Raji (cell line): Measurements from ENCODE around the gene PLCL1.

Source experiments
- POLR2A ChIP-seq: IDR thresholded peaks from 2 replicates; pipeline ENCODE4 v1.6.1; 2011; ENCODE audit warnings: low read depth, low read length, control low read depth; ENCODE audit not compliant: insufficient read depth

PLCL1 gene

DNA sequence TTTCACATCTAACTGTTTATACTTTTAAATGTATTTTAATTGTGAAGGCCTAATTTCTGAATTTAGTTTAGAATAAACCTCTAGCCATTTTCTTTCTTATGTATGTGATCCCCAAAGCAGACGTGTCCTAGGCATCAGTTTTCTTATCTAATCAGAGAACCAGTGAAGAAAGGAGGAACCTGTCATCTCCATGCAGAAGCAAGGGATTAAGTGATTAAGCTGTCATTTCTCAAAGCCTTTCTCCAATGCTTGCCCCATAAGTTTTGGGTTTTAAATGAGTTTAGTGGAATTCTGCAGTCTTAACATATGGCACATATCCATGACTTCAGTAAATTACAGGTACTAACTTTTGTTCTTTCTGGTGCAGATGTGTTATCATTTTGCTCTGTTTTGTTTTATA lies 190.4 kb downstream of the PLCL1 start:
- no peak for TF ChIP-seq POLR2A

DNA sequence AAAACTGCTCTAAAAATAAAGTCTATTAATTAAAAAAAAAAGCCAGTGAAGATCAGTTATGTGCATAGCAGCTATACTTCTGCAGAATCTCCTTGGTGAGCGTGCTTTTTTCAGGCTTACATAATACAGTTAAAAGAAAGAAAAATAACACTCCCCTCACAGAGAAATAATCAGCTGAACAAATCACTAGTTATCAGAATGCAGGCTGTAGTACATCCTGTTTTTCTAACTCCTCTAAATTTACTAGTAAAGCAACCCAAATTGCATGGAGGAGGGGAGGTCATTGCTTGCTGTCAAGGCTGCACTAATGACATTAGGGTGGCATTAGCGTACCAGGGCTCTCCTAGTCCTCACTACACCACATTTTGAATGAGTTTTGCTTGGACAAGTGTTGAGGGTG lies 192.2 kb downstream of the PLCL1 start:
- no peak for TF ChIP-seq POLR2A

GRCh38 chr2:197997083-197997541 lies 192.7 kb downstream of the PLCL1 start:
- no peak for TF ChIP-seq POLR2A

- TF ChIP-seq POLR2A: no peak
Measured at GRCh38 chr2:197998702-197999101, 194.3 kb downstream of the PLCL1 start.

DNA sequence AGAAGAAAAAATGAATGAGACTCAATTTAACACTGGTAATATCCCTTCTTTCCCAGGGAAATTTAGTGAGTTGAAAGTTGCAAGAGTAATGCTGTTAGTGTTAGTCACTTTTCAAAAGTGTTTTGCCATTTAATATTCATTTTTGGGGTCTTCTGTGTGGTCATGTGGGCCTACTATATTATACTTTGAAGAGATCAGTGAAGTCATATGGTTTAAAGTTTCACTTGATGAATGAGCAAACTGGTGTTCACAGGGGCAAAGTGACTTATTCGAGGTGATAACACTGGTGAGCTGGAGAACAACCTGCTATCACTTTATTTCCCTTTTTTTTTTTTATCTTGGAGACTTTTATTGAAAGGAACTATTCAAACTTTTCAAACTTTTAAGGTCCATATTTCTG lies 196.0 kb downstream of the PLCL1 start:
- no peak for TF ChIP-seq POLR2A

GRCh38 chr2:198004173-198004572 lies 199.8 kb downstream of the PLCL1 start:
- no peak for TF ChIP-seq POLR2A

GRCh38 chr2:198004921-198005829 lies 200.8 kb downstream of the PLCL1 start:
- TF ChIP-seq POLR2A: no peak

DNA sequence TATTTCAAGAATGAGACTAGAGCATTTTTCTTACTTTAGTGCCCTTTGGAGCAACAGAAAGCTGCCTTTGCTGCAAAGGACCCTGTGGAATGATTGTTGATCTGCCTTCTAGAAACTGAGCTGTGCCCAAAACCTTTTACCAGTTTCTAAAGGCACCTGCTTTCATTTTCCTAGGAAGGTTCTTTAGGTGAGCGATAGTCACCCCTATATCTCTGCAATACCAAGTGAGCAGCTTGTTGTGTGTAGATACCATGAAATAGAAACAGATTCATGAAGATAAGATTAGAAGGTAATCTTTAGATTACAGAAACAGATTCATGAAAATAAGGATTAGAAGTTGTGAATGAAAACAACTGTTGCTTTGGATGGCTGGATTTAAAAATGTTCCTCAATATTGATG lies 202.3 kb downstream of the PLCL1 start:
- no peak for TF ChIP-seq POLR2A

DNA sequence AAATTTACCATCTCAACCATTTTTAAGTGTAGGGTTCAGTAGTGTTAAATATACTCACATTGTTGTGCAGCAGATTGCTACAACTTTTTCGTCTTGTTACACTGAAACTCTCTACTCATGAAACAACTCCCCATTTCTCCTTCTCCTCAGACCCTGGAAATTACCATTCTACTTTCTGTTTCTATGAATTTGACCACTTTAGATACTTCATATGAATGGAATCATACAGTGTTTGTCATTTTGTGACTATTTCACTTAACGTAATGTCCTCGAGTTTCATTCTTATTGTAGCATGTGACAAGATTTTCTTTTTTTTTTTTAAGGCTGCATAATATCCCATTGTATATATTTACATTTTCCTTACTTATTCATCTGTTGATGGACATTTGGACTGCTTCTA lies 203.8 kb downstream of the PLCL1 start:
- TF ChIP-seq POLR2A: no peak

- no peak for TF ChIP-seq POLR2A
Measured at GRCh38 chr2:198012025-198012424, 207.6 kb downstream of the PLCL1 start.

DNA sequence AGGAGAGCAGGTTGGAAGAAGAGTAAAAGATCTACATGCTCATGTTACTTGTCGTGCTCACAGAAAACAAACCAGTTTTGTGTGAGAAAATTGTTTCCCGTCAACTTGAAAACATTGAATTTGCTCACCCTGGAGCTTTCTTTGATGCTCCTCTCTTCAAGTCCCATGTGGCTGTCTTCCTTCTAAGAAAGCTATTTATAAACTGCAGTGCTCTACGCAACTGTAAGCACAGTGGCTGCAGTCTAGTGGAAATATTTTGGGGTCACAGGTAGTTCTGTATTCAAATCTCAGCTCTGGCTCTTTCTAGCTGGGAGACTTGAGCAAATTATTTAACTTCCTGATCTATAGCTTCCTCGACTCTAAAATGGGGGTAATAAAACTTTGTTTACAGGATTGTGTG lies 211.8 kb downstream of the PLCL1 start:
- TF ChIP-seq POLR2A: no peak

DNA sequence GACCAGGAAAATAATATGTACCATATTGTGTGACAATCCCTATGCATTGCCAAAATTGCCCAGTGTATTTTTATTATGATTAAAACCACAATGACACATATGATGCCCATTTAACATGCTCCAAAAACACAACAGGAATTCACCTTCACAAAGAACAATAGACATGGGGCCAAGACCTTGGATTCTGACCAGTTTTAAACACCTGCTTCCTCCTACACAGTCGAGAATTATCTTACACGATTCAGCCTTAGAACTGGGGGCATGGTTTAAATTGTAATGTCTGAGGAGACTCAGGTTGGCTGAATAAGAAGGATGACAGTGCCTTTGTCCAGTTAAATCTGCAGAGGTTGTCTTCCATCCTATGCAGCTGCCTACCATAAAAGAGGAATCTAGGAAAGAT lies 212.7 kb downstream of the PLCL1 start:
- no peak for TF ChIP-seq POLR2A

- no peak for TF ChIP-seq POLR2A
Measured at GRCh38 chr2:198028955-198029354, 224.6 kb downstream of the PLCL1 start.

DNA sequence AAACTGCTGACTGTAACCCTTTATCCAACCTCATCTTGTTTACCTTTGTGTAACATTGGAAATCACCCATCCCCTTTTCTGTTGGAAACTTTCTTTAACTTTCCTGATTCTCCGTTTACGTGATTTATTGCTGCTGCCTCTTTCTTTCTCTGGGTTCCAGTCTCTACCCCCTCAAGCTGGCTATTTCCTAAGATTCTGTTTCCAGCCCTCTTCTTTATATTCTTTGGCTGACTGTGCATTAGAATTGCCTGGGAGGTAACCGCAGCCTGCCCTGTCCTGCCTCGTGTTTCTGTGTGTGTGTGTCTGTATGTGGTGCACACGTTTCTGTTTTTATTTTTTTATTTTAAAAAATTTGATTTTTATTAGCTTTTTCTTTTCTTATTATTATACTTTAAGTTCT lies 229.2 kb downstream of the PLCL1 start:
- no peak for TF ChIP-seq POLR2A

DNA sequence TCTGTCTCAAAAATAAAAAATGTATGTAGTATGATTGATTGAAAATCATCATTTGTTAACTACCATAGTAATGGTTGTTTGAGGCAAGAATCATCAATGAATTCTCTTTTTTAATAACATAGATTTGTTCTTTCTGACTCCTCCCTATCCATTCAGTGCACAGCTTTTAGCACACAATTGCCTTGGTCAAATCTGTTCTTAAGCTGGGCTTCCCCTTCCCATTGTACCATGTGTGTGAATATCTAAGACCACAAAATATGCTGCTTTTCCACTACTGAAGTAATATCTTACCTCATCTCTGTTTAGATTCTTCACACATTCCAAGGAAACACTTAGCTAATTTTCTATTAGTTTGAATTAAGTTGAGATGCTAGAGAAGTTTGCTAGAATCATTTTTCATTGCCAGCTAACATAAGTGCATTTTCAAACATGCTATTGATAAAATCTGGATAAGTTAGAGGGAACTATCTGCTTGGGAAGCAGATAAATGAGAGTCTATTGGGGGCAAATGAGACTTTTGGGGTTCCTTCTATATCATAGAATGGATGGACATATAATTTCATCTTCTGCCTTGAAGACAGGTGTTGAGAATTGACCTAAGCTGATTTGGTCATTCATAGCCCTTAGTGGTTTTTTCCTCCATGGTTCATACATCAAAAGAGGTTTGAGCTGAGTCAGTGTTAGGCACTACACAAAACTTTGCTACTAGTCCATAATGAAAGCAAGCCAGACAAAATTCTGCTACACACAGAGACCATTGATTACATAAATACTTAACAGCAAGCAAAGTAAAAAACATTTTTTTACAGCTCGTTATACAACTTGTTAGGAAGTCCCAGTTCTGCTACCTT lies 231.9 kb downstream of the PLCL1 start:
- no peak for TF ChIP-seq POLR2A

- TF ChIP-seq POLR2A: no peak
Measured at GRCh38 chr2:198040835-198041234, 236.4 kb downstream of the PLCL1 start.

- TF ChIP-seq POLR2A: no peak
Measured at GRCh38 chr2:198042189-198042588, 237.8 kb downstream of the PLCL1 start.

- no peak for TF ChIP-seq POLR2A
Measured at GRCh38 chr2:198044777-198045176, 240.4 kb downstream of the PLCL1 start.
